Lower lobe of right lung (tissue), 2 donors: ENCODE measurements around the gene RTN4IP1. TPM values are rescaled to one million over a fixed set of nuclear protein-coding genes. Genes with fewer than 3 reads are reported as not detected.

ENCODE experiments used
- ATAC-seq, 2 donors: fragments of 200-7000 bp; cut with Tn5 transposase; one replicate each; pipeline ENCODE4 v1.9.1; 2020 to 2022; ENCODE audit warnings: mild to moderate bottlenecking in 2 of 2, moderate library complexity in 2 of 2
- DNase-seq: peaks from one replicate; pipeline ENCODE4 v3.0.0-alpha.2; 2020
- H3K27ac ChIP-seq: fragments of 200-600 bp; one replicate; pipeline ENCODE4 v1.8.0; 2022
- H3K27me3 ChIP-seq: fragments of 200-600 bp; one replicate; pipeline ENCODE4 v1.8.0; 2022; ENCODE audit warnings: low read depth
- H3K36me3 ChIP-seq: fragments of 200-600 bp; one replicate; pipeline ENCODE4 v1.8.0; 2022; ENCODE audit warnings: mild to moderate bottlenecking
- H3K4me1 ChIP-seq: fragments of 200-600 bp; one replicate; pipeline ENCODE4 v1.8.0; 2022
- H3K4me3 ChIP-seq: fragments of 200-600 bp; one replicate; pipeline ENCODE4 v1.8.0; 2022; ENCODE audit warnings: mild to moderate bottlenecking
- H3K9me3 ChIP-seq: fragments of 200-600 bp; one replicate; pipeline ENCODE4 v1.8.0; 2022
- intact Hi-C: fragments of 100-400 bp; cut with DNase I; formaldehyde crosslinking; loops from one replicate; pipeline ENCODE4 v1.11.0; 2022
- total RNA-seq: library from RNA; stranded (reverse); fragmentation: NEBNext Ultra II Directional; extraction: Animal tissue kit (Norgen Biotek cat#: 25700); gene quantifications from one replicate; pipeline ENCODE4 v1.2.1, GENCODE V29; 2021
- TF ChIP-seq, protein P1 (sequence below): fragments of 200-600 bp; IDR thresholded peaks from one replicate; pipeline ENCODE4 v1.8.0; 2022; ENCODE audit warnings: antibody characterized with exemption, mild to moderate bottlenecking
- donor health status: DM: no; HTN: yes; CAD: no; lungs with severe emphysema.

RTN4IP1 gene
- total RNA-seq, 1 donor from 2014 or later = 4.1 TPM

DNA sequence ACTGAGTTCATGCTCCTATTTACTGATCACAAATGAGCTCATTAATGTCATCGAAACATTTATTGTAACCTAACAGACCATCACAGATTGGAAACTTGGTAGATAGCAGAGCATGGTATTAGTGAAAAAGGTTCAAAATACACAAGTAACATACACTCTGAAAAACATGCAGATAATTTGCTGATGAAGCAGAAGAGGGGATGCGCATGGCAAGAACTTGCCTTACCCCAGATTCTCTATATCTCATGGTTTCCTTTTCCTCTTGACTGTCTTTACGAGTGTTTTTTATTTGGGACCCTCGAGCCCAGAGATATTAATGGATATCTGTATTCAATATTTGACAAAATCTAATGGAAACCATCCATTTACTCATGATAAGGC lies 37.7 kb upstream of the RTN4IP1 start:
- Histone ChIP-seq H3K9me3 (no peaks in the 10 kb centered on the region), H3K36me3 (peaks cover 33% of the 10 kb centered on the region), H3K27ac (no peak overlapping the region), H3K27me3 (no peaks in the 10 kb centered on the region), H3K4me1 (no peaks in the 10 kb centered on the region), H3K4me3 (no peak overlapping the region)
- no peak for ATAC-seq
- intact Hi-C loops = no loop called here
- TF ChIP-seq, protein P1, sequence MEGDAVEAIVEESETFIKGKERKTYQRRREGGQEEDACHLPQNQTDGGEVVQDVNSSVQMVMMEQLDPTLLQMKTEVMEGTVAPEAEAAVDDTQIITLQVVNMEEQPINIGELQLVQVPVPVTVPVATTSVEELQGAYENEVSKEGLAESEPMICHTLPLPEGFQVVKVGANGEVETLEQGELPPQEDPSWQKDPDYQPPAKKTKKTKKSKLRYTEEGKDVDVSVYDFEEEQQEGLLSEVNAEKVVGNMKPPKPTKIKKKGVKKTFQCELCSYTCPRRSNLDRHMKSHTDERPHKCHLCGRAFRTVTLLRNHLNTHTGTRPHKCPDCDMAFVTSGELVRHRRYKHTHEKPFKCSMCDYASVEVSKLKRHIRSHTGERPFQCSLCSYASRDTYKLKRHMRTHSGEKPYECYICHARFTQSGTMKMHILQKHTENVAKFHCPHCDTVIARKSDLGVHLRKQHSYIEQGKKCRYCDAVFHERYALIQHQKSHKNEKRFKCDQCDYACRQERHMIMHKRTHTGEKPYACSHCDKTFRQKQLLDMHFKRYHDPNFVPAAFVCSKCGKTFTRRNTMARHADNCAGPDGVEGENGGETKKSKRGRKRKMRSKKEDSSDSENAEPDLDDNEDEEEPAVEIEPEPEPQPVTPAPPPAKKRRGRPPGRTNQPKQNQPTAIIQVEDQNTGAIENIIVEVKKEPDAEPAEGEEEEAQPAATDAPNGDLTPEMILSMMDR = no peak
- no peak for DNase-seq

DNA sequence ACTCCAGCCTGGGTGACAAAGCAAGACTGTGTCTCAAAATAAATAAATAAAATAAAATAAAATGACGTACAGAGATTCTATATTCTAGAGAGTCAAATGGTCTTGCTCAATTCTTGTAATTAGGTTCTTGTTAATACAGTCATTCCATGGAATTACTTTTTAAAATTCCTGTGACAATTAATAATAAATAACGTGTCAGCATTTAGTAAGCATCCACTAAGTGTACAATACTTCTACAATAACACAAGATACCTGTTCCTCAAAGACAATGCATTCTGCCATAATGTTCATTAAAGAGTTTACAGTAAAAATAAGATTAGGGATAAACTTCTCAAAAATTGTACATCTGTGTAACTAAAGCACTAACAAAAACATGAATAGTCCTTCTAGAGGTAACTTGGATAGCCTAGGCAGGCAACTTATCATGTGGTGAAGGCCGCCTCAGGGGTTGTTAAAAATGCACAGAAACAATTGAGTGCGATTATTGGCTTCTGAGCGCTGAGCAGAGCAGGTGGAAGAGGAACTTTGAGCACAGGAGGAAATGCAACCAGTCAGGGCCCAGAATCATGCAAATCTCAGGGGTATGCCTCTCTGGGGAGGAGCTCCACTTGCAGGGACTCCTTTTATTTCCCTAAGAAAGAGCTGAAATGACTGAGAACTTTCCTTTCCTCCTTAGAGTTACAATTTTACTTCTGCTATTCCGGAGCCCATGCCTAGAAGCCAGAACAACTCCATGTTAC lies 37.2 kb upstream of the RTN4IP1 start:
- Histone ChIP-seq H3K4me3 (no peak overlapping the region), H3K27ac (no peak overlapping the region), H3K4me1 (no peaks in the 10 kb centered on the region), H3K36me3 (peaks cover 36% of the 10 kb centered on the region), H3K9me3 (no peaks in the 10 kb centered on the region), H3K27me3 (no peaks in the 10 kb centered on the region)
- DNase-seq (no peak), ATAC-seq (no peak)
- TF ChIP-seq, protein P1 = no peak
- intact Hi-C loops = no loop called here

DNA sequence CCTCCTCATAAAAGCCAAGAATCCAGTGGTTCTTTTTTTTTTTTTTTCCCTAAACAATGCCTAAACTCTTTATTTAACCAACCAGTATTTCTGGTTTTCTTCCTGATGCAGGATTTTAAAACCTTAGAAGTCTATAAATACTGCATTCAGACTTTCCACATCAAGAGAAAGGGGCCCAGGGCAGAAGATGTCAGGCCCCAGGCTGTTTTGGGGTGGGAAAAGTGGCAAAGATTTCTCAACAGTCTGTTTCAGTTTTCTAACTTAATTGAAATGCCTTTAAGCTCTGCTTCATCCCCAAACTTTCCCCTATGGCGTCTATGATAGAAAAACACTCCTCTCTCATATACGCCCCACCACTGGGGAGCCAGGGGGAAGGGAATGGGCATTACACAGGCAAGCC lies 33.2 kb upstream of the RTN4IP1 start:
- Histone ChIP-seq H3K27ac (no peak overlapping the region), H3K36me3 (peaks cover 59% of the 10 kb centered on the region), H3K9me3 (peaks cover 13% of the 10 kb centered on the region), H3K4me1 (no peaks in the 10 kb centered on the region), H3K4me3 (no peak overlapping the region), H3K27me3 (no peaks in the 10 kb centered on the region)
- intact Hi-C loops = no loop called here
- DNase-seq (no peak), ATAC-seq (no peak)
- TF ChIP-seq, protein P1 = no peak

DNA sequence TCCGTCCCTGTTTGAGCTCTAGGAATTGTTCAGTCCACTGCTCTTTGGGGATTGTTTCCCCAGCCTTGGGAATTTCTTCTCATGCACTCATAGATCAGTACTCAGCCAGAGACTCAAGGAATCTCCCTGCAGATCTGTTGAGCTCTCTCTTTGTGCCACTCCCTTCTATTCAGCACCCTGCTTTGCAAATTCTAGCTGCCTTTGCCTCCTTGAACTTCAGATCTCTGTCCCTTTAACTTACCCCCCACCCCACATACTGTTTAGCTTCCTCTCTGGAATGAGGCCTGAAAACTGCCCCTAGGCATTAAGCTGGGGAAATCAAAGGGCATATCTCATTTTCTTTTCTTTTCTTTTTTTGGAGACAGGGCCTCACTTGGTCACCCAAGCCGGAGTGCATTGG lies 30.6 kb upstream of the RTN4IP1 start:
- Histone ChIP-seq H3K27me3 (no peaks in the 10 kb centered on the region), H3K4me3 (no peak overlapping the region), H3K27ac (no peak overlapping the region), H3K4me1 (no peaks in the 10 kb centered on the region), H3K36me3 (peaks cover 72% of the 10 kb centered on the region), H3K9me3 (peaks cover 16% of the 10 kb centered on the region)
- DNase-seq (no peak), ATAC-seq (no peak)
- TF ChIP-seq, protein P1 = no peak
- intact Hi-C loops = no loop called here

DNA sequence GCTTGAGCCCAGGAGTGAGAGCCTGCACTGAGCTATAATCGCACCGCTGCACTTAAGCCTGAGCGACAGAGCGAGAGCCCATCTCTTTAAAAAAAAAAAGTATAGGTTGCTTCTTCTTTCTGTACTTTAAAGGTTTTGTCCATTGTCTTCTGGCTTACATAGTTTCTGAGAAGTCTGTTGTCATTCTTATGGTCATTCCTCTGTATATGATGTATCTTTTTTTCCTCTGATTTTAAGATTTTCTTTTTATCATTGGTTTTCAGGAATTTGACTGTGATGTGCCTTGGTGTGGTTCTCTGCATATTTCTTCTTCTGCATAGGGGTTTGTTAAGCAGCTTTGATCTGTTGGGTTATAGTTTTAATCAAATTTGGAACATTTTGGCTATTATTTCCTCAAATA lies 29.2 kb upstream of the RTN4IP1 start:
- Histone ChIP-seq H3K36me3 (peaks cover 81% of the 10 kb centered on the region), H3K9me3 (peaks cover 16% of the 10 kb centered on the region), H3K27ac (no peak overlapping the region), H3K4me1 (no peaks in the 10 kb centered on the region), H3K27me3 (no peaks in the 10 kb centered on the region), H3K4me3 (no peak overlapping the region)
- ATAC-seq (no peak), DNase-seq (no peak)
- TF ChIP-seq, protein P1 = no peak
- intact Hi-C loops = no loop called here
